MCF 10A (cell line): ENCODE data around the gene PGA3. TPM values are rescaled to one million over a fixed set of nuclear protein-coding genes. Genes with fewer than 3 reads are reported as not detected.
"Not testable (repeated sequence)": the region's sequence is repeated elsewhere in the genome, so short reads cannot be mapped to it uniquely, and the experiment has no call there.

Experiments used
- BruUV-seq: library from RNA; stranded (reverse); fragments of 400-500 nt; replicated peaks from 2 replicates; lab custom pipeline; 2021; lab: Mats Ljungman, UMichigan
- CTCF ChIA-PET: fragments of 300-600 bp; sonication (Branson Sonifier 250); formaldehyde crosslinking; extraction: SDS; loops from one replicate; lab custom pipeline; 2021; ENCODE audit warnings: antibody characterized with exemption, inconsistent platforms; lab: Yijun Ruan, JAX
- POLR2A ChIA-PET: fragments of 300-600, 350-650 bp; sonication (Branson Sonifier 250); formaldehyde crosslinking; extraction: SDS; loops from one replicate; lab custom pipeline; 2020; ENCODE audit warnings: antibody characterized with exemption, inconsistent platforms; lab: Yijun Ruan, JAX
- DNase-seq: peaks from one replicate; pipeline ENCODE4 v3.0.0-alpha.2; 2018; ENCODE audit not compliant: unreplicated experiment
- H3K27ac Mint-ChIP-seq: one replicate; pipeline ENCODE4 v1.8.0; 2022; ENCODE audit warnings: mild to moderate bottlenecking, low read depth, mixed read lengths; ENCODE audit not compliant: unreplicated experiment
- H3K27me3 Mint-ChIP-seq: one replicate; pipeline ENCODE4 v1.8.0; 2022; ENCODE audit warnings: mixed read lengths; ENCODE audit not compliant: insufficient read depth, unreplicated experiment
- H3K36me3 Mint-ChIP-seq: one replicate; pipeline ENCODE4 v1.8.0; 2022; ENCODE audit warnings: mild to moderate bottlenecking, moderate library complexity, mixed read lengths; ENCODE audit not compliant: insufficient read depth, unreplicated experiment
- H3K4me1 Mint-ChIP-seq: one replicate; pipeline ENCODE4 v1.8.0; 2022; ENCODE audit warnings: mixed read lengths; ENCODE audit not compliant: insufficient read depth, unreplicated experiment
- H3K4me3 Mint-ChIP-seq: one replicate; pipeline ENCODE4 v1.8.0; 2022; ENCODE audit warnings: mild to moderate bottlenecking, moderate library complexity, mixed read lengths; ENCODE audit not compliant: unreplicated experiment
- H3K9me3 Mint-ChIP-seq: one replicate; pipeline ENCODE4 v1.8.0; 2022; ENCODE audit warnings: mixed read lengths; ENCODE audit not compliant: unreplicated experiment
- CTCF ChIP-seq: fragments of 200-600 bp; IDR thresholded peaks from one replicate; pipeline ENCODE4 v1.8.0; 2022; ENCODE audit warnings: antibody characterized with exemption, mild to moderate bottlenecking; ENCODE audit not compliant: unreplicated experiment
- intact Hi-C: fragments of 100-400 bp; cut with micrococcal nuclease; formaldehyde crosslinking; loops from 2 replicates; pipeline ENCODE4 v1.14.1; 2022
- total RNA-seq: library from RNA; stranded (reverse); gene quantifications from 2 replicates; pipeline ENCODE4 v1.2.3, GENCODE V29; 2022

Gene PGA3
- total RNA-seq, 1 experiment from 2014 or later, result not detected

GRCh38 chr11:61174949-61175348 lies 28.4 kb upstream of the PGA3 start:
- H3K36me3 Mint-ChIP-seq, result peaks cover 4% of the 10 kb centered on the region

GRCh38 chr11:61176446-61176845 lies 26.9 kb upstream of the PGA3 start:
- no peak for DNase-seq
- no peak for TF ChIP-seq CTCF
- Mint-ChIP-seq H3K9me3 (no peaks in the 10 kb centered on the region), H3K27ac (no peak overlapping the region), H3K27me3 (peaks cover 69% of the 10 kb centered on the region), H3K4me3 (no peak overlapping the region), H3K4me1 (peaks cover 9% of the 10 kb centered on the region), H3K36me3 (peaks cover 4% of the 10 kb centered on the region)
- ChIA-PET POLR2A (no interaction called here), CTCF (interaction anchor here (0.7 to 5.9 kb wide), 3 partner anchors 11 to 277 kb away, joined by 3 to 49 read pairs (median 3); no protein-coding TSS in a partner anchor)
- BruUV-seq, result no TSS peak
- intact Hi-C loops, result no loop called here

More at GRCh38 chr11:61174949-61175348, 28.4 kb upstream of the PGA3 start:
- intact Hi-C loops, result loop anchor here (5.0 kb wide), 1 partner anchor 398 kb away; no protein-coding TSS in a partner anchor
- no peak for DNase-seq
- Mint-ChIP-seq H3K9me3 (no peaks in the 10 kb centered on the region), H3K4me3 (no peak overlapping the region), H3K27me3 (peaks cover 67% of the 10 kb centered on the region), H3K4me1 (peaks cover 9% of the 10 kb centered on the region), H3K27ac (no peak overlapping the region)
- TF ChIP-seq CTCF, result no peak
- ChIA-PET POLR2A (no interaction called here), CTCF (interaction anchor here (0.5 to 5.9 kb wide), 8 partner anchors 12 to 347 kb away, joined by 3 to 49 read pairs (median 3); no protein-coding TSS in a partner anchor)
- BruUV-seq, result no TSS peak

GRCh38 chr11:61180205-61180604 lies 23.1 kb upstream of the PGA3 start:
- H3K27ac Mint-ChIP-seq, intact Hi-C loops, H3K36me3 Mint-ChIP-seq, POLR2A ChIA-PET, H3K4me1 Mint-ChIP-seq, DNase-seq, H3K4me3 Mint-ChIP-seq, H3K9me3 Mint-ChIP-seq, BruUV-seq: not testable (repeated sequence)
- CTCF ChIA-PET, result interaction anchor here (0.6 to 1.7 kb wide), 2 partner anchors 51 to 275 kb away, joined by 3 to 4 read pairs; no protein-coding TSS in a partner anchor
- peaks cover 31% of the 10 kb centered on the region for H3K27me3 Mint-ChIP-seq

- CTCF ChIA-PET, result no interaction called here
- no peak overlapping the region for H3K27ac Mint-ChIP-seq
- H3K27me3 Mint-ChIP-seq, result peaks cover 20% of the 10 kb centered on the region
- DNase-seq, result no peak
- no peaks in the 10 kb centered on the region for H3K36me3 Mint-ChIP-seq
- no peaks in the 10 kb centered on the region for H3K4me1 Mint-ChIP-seq
- no TSS peak for BruUV-seq
- no peak for TF ChIP-seq CTCF
- intact Hi-C loops, result no loop called here
- H3K9me3 Mint-ChIP-seq, result no peaks in the 10 kb centered on the region
- no peak overlapping the region for H3K4me3 Mint-ChIP-seq
- POLR2A ChIA-PET, result no interaction called here
These were observed 21.8 kb upstream of the PGA3 start for GRCh38 chr11:61181489-61181888.
